ENCODE measurements around the gene ASAP2. TPM values are rescaled to one million over a fixed set of nuclear protein-coding genes. Genes with fewer than 3 reads are reported as not detected.

ASAP2 gene
- total RNA-seq, 1 experiment from 2014 or later, result 12.6 TPM

- no peak overlapping the region for H3K4me2 ChIP-seq (ENCODE audit: insufficient read depth, insufficient read length, low read length)
- H3K79me1 ChIP-seq (ENCODE audit: insufficient read depth, low read depth, low read length, poor library complexity, severe bottlenecking), result no peaks in the 10 kb centered on the region
- H3K9me3 ChIP-seq (ENCODE audit: control insufficient read depth, low read depth, low read length), result no peaks in the 10 kb centered on the region
- H3K23me2 ChIP-seq (ENCODE audit: insufficient read length, low read depth, low read length, poor library complexity, severe bottlenecking), result no peaks in the 10 kb centered on the region
- DNase-seq, result no peak
- no peak overlapping the region for H4K5ac ChIP-seq (ENCODE audit: insufficient read length, low read depth, low read length)
- no peak overlapping the region for H3K18ac ChIP-seq (ENCODE audit: insufficient read length, low read depth, low read length)
- H3K56ac ChIP-seq (ENCODE audit: insufficient read length, low read depth, low read length), result no peak overlapping the region
- H2BK120ac ChIP-seq (ENCODE audit: low read depth, low read length, poor library complexity, severe bottlenecking), result no peak overlapping the region
- no peaks in the 10 kb centered on the region for H3K27me3 ChIP-seq (ENCODE audit: insufficient read depth, low read length)
- Mint-ChIP-seq H3K9me3 (no peaks in the 10 kb centered on the region), H3K4me1 (peaks cover 2 to 4% of the 10 kb centered on the region in 2 experiments; a peak in 2 of 4 replicates), H3K4me3 (no peak overlapping the region), H3K27ac (no peak overlapping the region; a peak in 1 of 7 replicates), H3K27me3 (ENCODE audit: low read depth) (no peaks in the 10 kb centered on the region), H3K36me3 (ENCODE audit: insufficient read depth in 1 of 3, low read depth in 3 of 3) (peaks cover 3 to 20% (median 16%) of the 10 kb centered on the region in 3 experiments; a peak in 6 of 7 replicates)
- no peak overlapping the region for H3T11ph ChIP-seq (ENCODE audit: low read length)
- H2BK12ac ChIP-seq (ENCODE audit: insufficient read length, low read depth, low read length), result no peak overlapping the region
- no peak overlapping the region for H3K9ac ChIP-seq (ENCODE audit: extremely low read depth, insufficient read length, low read length)
- TF ChIP-seq, protein P1, sequence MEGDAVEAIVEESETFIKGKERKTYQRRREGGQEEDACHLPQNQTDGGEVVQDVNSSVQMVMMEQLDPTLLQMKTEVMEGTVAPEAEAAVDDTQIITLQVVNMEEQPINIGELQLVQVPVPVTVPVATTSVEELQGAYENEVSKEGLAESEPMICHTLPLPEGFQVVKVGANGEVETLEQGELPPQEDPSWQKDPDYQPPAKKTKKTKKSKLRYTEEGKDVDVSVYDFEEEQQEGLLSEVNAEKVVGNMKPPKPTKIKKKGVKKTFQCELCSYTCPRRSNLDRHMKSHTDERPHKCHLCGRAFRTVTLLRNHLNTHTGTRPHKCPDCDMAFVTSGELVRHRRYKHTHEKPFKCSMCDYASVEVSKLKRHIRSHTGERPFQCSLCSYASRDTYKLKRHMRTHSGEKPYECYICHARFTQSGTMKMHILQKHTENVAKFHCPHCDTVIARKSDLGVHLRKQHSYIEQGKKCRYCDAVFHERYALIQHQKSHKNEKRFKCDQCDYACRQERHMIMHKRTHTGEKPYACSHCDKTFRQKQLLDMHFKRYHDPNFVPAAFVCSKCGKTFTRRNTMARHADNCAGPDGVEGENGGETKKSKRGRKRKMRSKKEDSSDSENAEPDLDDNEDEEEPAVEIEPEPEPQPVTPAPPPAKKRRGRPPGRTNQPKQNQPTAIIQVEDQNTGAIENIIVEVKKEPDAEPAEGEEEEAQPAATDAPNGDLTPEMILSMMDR (conservative IDR thresholded peaks at IDR 0.05), result no peak
- H3K4ac ChIP-seq (ENCODE audit: low read depth, low read length), result no peak overlapping the region
- H2BK15ac ChIP-seq (ENCODE audit: low read depth, low read length), result no peak overlapping the region
- H3K14ac ChIP-seq (ENCODE audit: insufficient read depth, low read length), result no peak overlapping the region
- H3K23ac ChIP-seq (ENCODE audit: insufficient read length, low read depth, low read length), result no peak overlapping the region
- no peak overlapping the region for H2BK20ac ChIP-seq (ENCODE audit: low read depth, low read length, poor library complexity, severe bottlenecking)
- no peaks in the 10 kb centered on the region for H3K4me1 ChIP-seq (ENCODE audit: insufficient read depth, low read length)
- H3K27ac ChIP-seq (ENCODE audit: insufficient read length, low read depth, low read length), result no peak overlapping the region
- no peak overlapping the region for H4K8ac ChIP-seq (replicated peaks; ENCODE audit: insufficient read length, low read depth, low read length)
- no peak overlapping the region for H2AK5ac ChIP-seq (ENCODE audit: insufficient read length, low read length)
- no peaks in the 10 kb centered on the region for H3K79me2 ChIP-seq (ENCODE audit: insufficient read depth, low read length)
- no peak overlapping the region for H2AFZ ChIP-seq (ENCODE audit: low read length)
- no peak overlapping the region for H2BK5ac ChIP-seq (ENCODE audit: insufficient read length, low read length)
- H4K91ac ChIP-seq (ENCODE audit: insufficient read length, low read depth, low read length), result no peak overlapping the region
- WGBS (ENCODE audit: extremely low coverage, insufficient read length, low lambda C conversion rate), result no CpG with 5 or more reads among the region's 10 CpGs
- no peaks in the 10 kb centered on the region for H4K20me1 ChIP-seq (ENCODE audit: control insufficient read depth, insufficient read depth, insufficient read length)
Measured at GRCh38 chr2:9345997-9346396, 139.4 kb downstream of the ASAP2 start.

Measured in H9 (cell line).